GM13976 (cell line): ENCODE measurements around the gene SYTL2.

Experiments
- DNase-seq: peaks from one replicate; pipeline ENCODE4 v3.0.0; 2012; ENCODE audit warnings: low spot score
- CTCF ChIP-seq: IDR thresholded peaks from 2 replicates; pipeline ENCODE4 v1.5.1; 2012; ENCODE audit warnings: borderline replicate concordance, mild to moderate bottlenecking; ENCODE audit not compliant: insufficient read depth; ENCODE audit errors: extremely low read depth, missing control alignments, control extremely low read depth
- in situ Hi-C: fragments of 300-500 bp; cut with MboI; formaldehyde crosslinking; loops from one replicate; pipeline ENCODE4 v1.12.0; 2022; ENCODE audit warnings: low sequenced_read_pairs, mixed read lengths, inconsistent platforms; ENCODE audit not compliant: unreplicated experiment

The SYTL2 gene

GRCh38 chr11:85800595-85801342 is 10.2 kb downstream of the SYTL2 start:
- no peak for DNase-seq
- TF ChIP-seq CTCF: no peak
- in situ Hi-C loops: no loop called here

- in situ Hi-C loops: no loop called here
- DNase-seq: no peak
- no peak for TF ChIP-seq CTCF
Observed at GRCh38 chr11:85799142-85799541, 11.8 kb downstream of the SYTL2 start.

- DNase-seq: no peak
- no peak for TF ChIP-seq CTCF
- in situ Hi-C loops: no loop called here
Observed at GRCh38 chr11:85798361-85798760, 12.6 kb downstream of the SYTL2 start.

- TF ChIP-seq CTCF: no peak
- no peak for DNase-seq
- in situ Hi-C loops: no loop called here
Observed at GRCh38 chr11:85795712-85796487, 15.0 kb downstream of the SYTL2 start.

GRCh38 chr11:85791409-85791990 is 19.4 kb downstream of the SYTL2 start:
- no peak for TF ChIP-seq CTCF
- no peak for DNase-seq
- in situ Hi-C loops: no loop called here

GRCh38 chr11:85787809-85788760 is 22.9 kb downstream of the SYTL2 start:
- in situ Hi-C loops: no loop called here

More at GRCh38 chr11:85787809-85788760, 22.9 kb downstream of the SYTL2 start:
- DNase-seq: no peak
- no peak for TF ChIP-seq CTCF
